ENCODE data around the gene TAOK1. TPM values are rescaled to one million over a fixed set of nuclear protein-coding genes. Genes with fewer than 3 reads are reported as not detected.

TAOK1 gene
- total RNA-seq, 1 donor from 2014 or later: 100 TPM

- peaks cover 10% of the 10 kb centered on the region for H3K36me3 Mint-ChIP-seq (ENCODE audit: low read depth, unreplicated experiment)
- Histone ChIP-seq H3K36me3 (ENCODE audit: insufficient read depth, low read length) (peaks cover 2% of the 10 kb centered on the region), H2AFZ (ENCODE audit: low read depth, low read length) (no peak overlapping the region), H3K79me2 (ENCODE audit: insufficient read depth, low read length) (no peaks in the 10 kb centered on the region), H3K9ac (ENCODE audit: low read length) (no peak overlapping the region), H3K27me3 (ENCODE audit: insufficient read depth, low read length) (no peaks in the 10 kb centered on the region), H3K4me1 (ENCODE audit: insufficient read depth, low read length) (peaks cover 15% of the 10 kb centered on the region), H4K20me1 (ENCODE audit: insufficient read depth, low read length) (peaks cover 40% of the 10 kb centered on the region), H3K4me2 (ENCODE audit: low read length) (no peak overlapping the region), H3K4me3 (ENCODE audit: insufficient read depth, low read depth, low read length) (no peak overlapping the region), H3K27ac (ENCODE audit: low read depth, low read length) (no peak overlapping the region), H3K9me3 (ENCODE audit: insufficient read depth, low read depth, low read length) (no peaks in the 10 kb centered on the region)
- no peaks in the 10 kb centered on the region for H3K27me3 Mint-ChIP-seq (ENCODE audit: low read depth, unreplicated experiment)
- H3K9me3 Mint-ChIP-seq (ENCODE audit: unreplicated experiment): no peaks in the 10 kb centered on the region
- DNase-seq (ENCODE audit: low read depth): no peak
- no peak overlapping the region for H3K27ac Mint-ChIP-seq (ENCODE audit: unreplicated experiment)
- TF ChIP-seq CTCF (IDR thresholded peaks at IDR 0.05; ENCODE audit: insufficient read depth, low read depth, low read length) (no peak), EZH2 (IDR thresholded peaks at IDR 0.05; ENCODE audit: insufficient read depth, low read length) (no peak)
- no peak for FAIRE-seq
- peaks cover 4% of the 10 kb centered on the region for H3K4me1 Mint-ChIP-seq (ENCODE audit: low read depth, unreplicated experiment)
- no peak overlapping the region for H3K4me3 Mint-ChIP-seq (ENCODE audit: unreplicated experiment)
Observed at GRCh38 chr17:29576214-29577000, 186.2 kb downstream of the TAOK1 start.

GRCh38 chr17:29577001-29577370 lies 186.8 kb downstream of the TAOK1 start:
- no peak overlapping the region for H3K27ac Mint-ChIP-seq (ENCODE audit: unreplicated experiment)
- Histone ChIP-seq H3K36me3 (ENCODE audit: insufficient read depth, low read length) (peaks cover 2% of the 10 kb centered on the region), H3K9ac (ENCODE audit: low read length) (no peak overlapping the region), H3K9me3 (ENCODE audit: insufficient read depth, low read depth, low read length) (no peaks in the 10 kb centered on the region), H2AFZ (ENCODE audit: low read depth, low read length) (no peak overlapping the region), H3K79me2 (ENCODE audit: insufficient read depth, low read length) (peaks cover 2% of the 10 kb centered on the region), H3K4me1 (ENCODE audit: insufficient read depth, low read length) (peaks cover 15% of the 10 kb centered on the region), H3K27ac (ENCODE audit: low read depth, low read length) (no peak overlapping the region), H3K4me2 (ENCODE audit: low read length) (no peak overlapping the region), H4K20me1 (ENCODE audit: insufficient read depth, low read length) (peaks cover 43% of the 10 kb centered on the region), H3K27me3 (ENCODE audit: insufficient read depth, low read length) (no peaks in the 10 kb centered on the region), H3K4me3 (ENCODE audit: insufficient read depth, low read depth, low read length) (no peak overlapping the region)
- no peak for FAIRE-seq
- peaks cover 4% of the 10 kb centered on the region for H3K4me1 Mint-ChIP-seq (ENCODE audit: low read depth, unreplicated experiment)
- TF ChIP-seq CTCF (IDR thresholded peaks at IDR 0.05; ENCODE audit: insufficient read depth, low read depth, low read length): no peak
- TF ChIP-seq EZH2 (IDR thresholded peaks at IDR 0.05; ENCODE audit: insufficient read depth, low read length): no peak
- no peaks in the 10 kb centered on the region for H3K27me3 Mint-ChIP-seq (ENCODE audit: low read depth, unreplicated experiment)
- peaks cover 10% of the 10 kb centered on the region for H3K36me3 Mint-ChIP-seq (ENCODE audit: low read depth, unreplicated experiment)
- no peaks in the 10 kb centered on the region for H3K9me3 Mint-ChIP-seq (ENCODE audit: unreplicated experiment)
- H3K4me3 Mint-ChIP-seq (ENCODE audit: unreplicated experiment): no peak overlapping the region
- no peak for DNase-seq (ENCODE audit: low read depth)

All from astrocyte (in vitro differentiated cells and primary cell).